Hematopoietic multipotent progenitor cell (in vitro differentiated cells): Measurements from ENCODE around the gene COX4I1. TPM values are rescaled to one million over a fixed set of nuclear protein-coding genes. Genes with fewer than 3 reads are reported as not detected.

Experiments used
- DNase-seq, 3 donors: peaks; one replicate each; pipeline ENCODE4 v3.0.0-alpha.2; 2011 to 2015; ENCODE audit warnings: low read depth in 2 of 3, low spot score in 2 of 3
- total RNA-seq: library from RNA; depleted of rRNA; stranded (reverse); fragments of >200 nt; gene quantifications from one replicate; pipeline ENCODE4 v1.2.3, GENCODE V29; 2012

The COX4I1 gene
- total RNA-seq, 1 donor: 368 TPM

- no peak for DNase-seq
Measured at GRCh38 chr16:85765767-85766166, 33.7 kb upstream of the COX4I1 start.

GRCh38 chr16:85767531-85767930, 32.0 kb upstream of the COX4I1 start:
- no peak for DNase-seq

- DNase-seq: no peak
Measured at GRCh38 chr16:85768199-85768598, 31.3 kb upstream of the COX4I1 start.

- DNase-seq: no peak
Measured at GRCh38 chr16:85770741-85771140, 28.8 kb upstream of the COX4I1 start.

GRCh38 chr16:85773044-85773443, 26.5 kb upstream of the COX4I1 start:
- no peak for DNase-seq

- DNase-seq: no peak
Measured at GRCh38 chr16:85774136-85774535, 25.4 kb upstream of the COX4I1 start.

- DNase-seq: no peak
Measured at GRCh38 chr16:85774811-85775210, 24.7 kb upstream of the COX4I1 start.

GRCh38 chr16:85777583-85778310, 21.7 kb upstream of the COX4I1 start:
- DNase-seq: no peak

GRCh38 chr16:85778873-85779272, 20.6 kb upstream of the COX4I1 start:
- DNase-seq: no peak

GRCh38 chr16:85780281-85780680, 19.2 kb upstream of the COX4I1 start:
- DNase-seq: no peak

GRCh38 chr16:85781156-85781555, 18.3 kb upstream of the COX4I1 start:
- DNase-seq: no peak

GRCh38 chr16:85781695-85782370, 17.7 kb upstream of the COX4I1 start:
- DNase-seq: no peak

GRCh38 chr16:85782451-85782850, 17.0 kb upstream of the COX4I1 start:
- no peak for DNase-seq

- DNase-seq: no peak
Measured at GRCh38 chr16:85783441-85783840, 16.1 kb upstream of the COX4I1 start.

- no peak for DNase-seq
Measured at GRCh38 chr16:85784813-85785212, 14.7 kb upstream of the COX4I1 start.

GRCh38 chr16:85785927-85786326, 13.6 kb upstream of the COX4I1 start:
- DNase-seq: no peak

GRCh38 chr16:85788819-85789218, 10.7 kb upstream of the COX4I1 start:
- no peak for DNase-seq

- DNase-seq: no peak
Measured at GRCh38 chr16:85789773-85790172, 9.7 kb upstream of the COX4I1 start.

GRCh38 chr16:85793662-85794298, 5.7 kb upstream of the COX4I1 start:
- DNase-seq: no peak

GRCh38 chr16:85794696-85795095, 4.8 kb upstream of the COX4I1 start:
- no peak for DNase-seq

GRCh38 chr16:85796152-85796551, 3.3 kb upstream of the COX4I1 start:
- no peak for DNase-seq

GRCh38 chr16:85796599-85796998, 2.9 kb upstream of the COX4I1 start:
- no peak for DNase-seq
